ENCODE measurements around the gene USB1. TPM values are rescaled to one million over a fixed set of nuclear protein-coding genes. Genes with fewer than 3 reads are reported as not detected.

USB1 gene
- total RNA-seq, 2 experiments from 2014 or later: 32.9 to 37.5 TPM

- ChIA-PET CTCF (interaction anchor here (1.4 kb wide), 1 partner anchor 44 kb away, joined by 3 read pairs; no protein-coding TSS in a partner anchor), POLR2A (no interaction called here)
- Mint-ChIP-seq H3K27ac (no peak overlapping the region), H3K4me3 (no peak overlapping the region), H3K27me3 (peaks cover 1% of the 10 kb centered on the region), H3K9me3 (peaks cover 2% of the 10 kb centered on the region), H3K36me3 (ENCODE audit: low read depth) (no peaks in the 10 kb centered on the region), H3K4me1 (ENCODE audit: low read depth) (no peaks in the 10 kb centered on the region)
- intact Hi-C loops (cut with micrococcal nuclease): no loop called here
- no peak for ATAC-seq
- no peak for TF ChIP-seq CTCF (IDR thresholded peaks at IDR 0.05)
- DNase-seq: no peak
Observed at GRCh38 chr16:58053682-58054005, 52.4 kb downstream of the USB1 start.

- ATAC-seq: no peak
- ChIA-PET CTCF (interaction anchor here (1.4 kb wide), 1 partner anchor 43 kb away, joined by 3 read pairs; no protein-coding TSS in a partner anchor), POLR2A (no interaction called here)
- Mint-ChIP-seq H3K4me3 (no peak overlapping the region), H3K36me3 (ENCODE audit: low read depth) (no peaks in the 10 kb centered on the region), H3K27ac (no peak overlapping the region), H3K9me3 (peaks cover 2% of the 10 kb centered on the region), H3K27me3 (peaks cover 1% of the 10 kb centered on the region), H3K4me1 (ENCODE audit: low read depth) (no peaks in the 10 kb centered on the region)
- intact Hi-C loops (cut with micrococcal nuclease): no loop called here
- no peak for TF ChIP-seq CTCF (IDR thresholded peaks at IDR 0.05)
- DNase-seq: no peak
Observed at GRCh38 chr16:58054289-58054688, 53.1 kb downstream of the USB1 start.

GRCh38 chr16:58056580-58056979, 55.4 kb downstream of the USB1 start:
- POLR2A ChIA-PET: no interaction called here
- DNase-seq (no peak), ATAC-seq (no peak)
- no peaks in the 10 kb centered on the region for H3K27me3 Mint-ChIP-seq
- no peaks in the 10 kb centered on the region for H3K9me3 Mint-ChIP-seq
- no peak overlapping the region for H3K4me3 Mint-ChIP-seq
- TF ChIP-seq CTCF (IDR thresholded peaks at IDR 0.05): no peak
- intact Hi-C loops (cut with micrococcal nuclease): no loop called here
- no peaks in the 10 kb centered on the region for H3K36me3 Mint-ChIP-seq (ENCODE audit: low read depth)
- H3K27ac Mint-ChIP-seq: no peak overlapping the region
- CTCF ChIA-PET: no interaction called here
- H3K4me1 Mint-ChIP-seq (ENCODE audit: low read depth): no peaks in the 10 kb centered on the region

GRCh38 chr16:58057121-58057520, 55.9 kb downstream of the USB1 start:
- no peaks in the 10 kb centered on the region for H3K4me1 Mint-ChIP-seq (ENCODE audit: low read depth)
- ChIA-PET POLR2A (no interaction called here), CTCF (no interaction called here)
- H3K27me3 Mint-ChIP-seq: no peaks in the 10 kb centered on the region
- H3K9me3 Mint-ChIP-seq: no peaks in the 10 kb centered on the region
- no peak for TF ChIP-seq CTCF (IDR thresholded peaks at IDR 0.05)
- no peaks in the 10 kb centered on the region for H3K36me3 Mint-ChIP-seq (ENCODE audit: low read depth)
- DNase-seq: no peak
- intact Hi-C loops (cut with micrococcal nuclease): no loop called here
- no peak overlapping the region for H3K27ac Mint-ChIP-seq
- ATAC-seq: no peak
- no peak overlapping the region for H3K4me3 Mint-ChIP-seq

- intact Hi-C loops (cut with micrococcal nuclease): no loop called here
- ChIA-PET CTCF (no interaction called here), POLR2A (no interaction called here)
- no peak overlapping the region for H3K27ac Mint-ChIP-seq
- no peaks in the 10 kb centered on the region for H3K9me3 Mint-ChIP-seq
- no peaks in the 10 kb centered on the region for H3K36me3 Mint-ChIP-seq (ENCODE audit: low read depth)
- no peak for DNase-seq
- H3K4me1 Mint-ChIP-seq (ENCODE audit: low read depth): no peaks in the 10 kb centered on the region
- ATAC-seq: no peak
- no peaks in the 10 kb centered on the region for H3K27me3 Mint-ChIP-seq
- H3K4me3 Mint-ChIP-seq: no peak overlapping the region
- no peak for TF ChIP-seq CTCF (IDR thresholded peaks at IDR 0.05)
Observed at GRCh38 chr16:58057784-58058183, 56.6 kb downstream of the USB1 start.

All from activated CD8-positive, alpha-beta T cell treated with anti-CD3 and anti-CD28 coated beads for 36 hours (primary cell).